ENCODE results near the gene CNTNAP2.

The CNTNAP2 gene

GRCh38 chr7:147423875-147424274 lies 1307.3 kb downstream of the CNTNAP2 start:
- 92% methylated on average over 1 of the region's 1 CpG for WGBS (ENCODE audit: insufficient coverage)
- H3K36me3 ChIP-seq (ENCODE audit: control insufficient read depth in 4 of 4, insufficient read depth in 4 of 4, low read length in 3 of 4), result no peaks in the 10 kb centered on the region
- ChIA-PET CTCF (no interaction called here), POLR2A (no interaction called here)
- H3K4me1 ChIP-seq (ENCODE audit: control extremely low read depth in 1 of 4, control insufficient read depth in 4 of 4, insufficient read depth in 4 of 4, low read length in 3 of 4), result no peaks in the 10 kb centered on the region
- no peak overlapping the region for H3K4me3 ChIP-seq (ENCODE audit: control insufficient read depth in 1 of 7, extremely low read depth in 1 of 7, insufficient read depth in 4 of 7, low read depth in 2 of 7, low read length in 6 of 7)
- H3K9me3 ChIP-seq (ENCODE audit: control extremely low read depth in 1 of 5, control insufficient read depth in 4 of 5, insufficient read depth in 2 of 5, low read depth in 1 of 5, low read length in 4 of 5), result peaks cover 0 to 3% (median 0%) of the 10 kb centered on the region in 5 experiments
- H3K27ac ChIP-seq (ENCODE audit: insufficient read depth in 1 of 2, low read depth in 1 of 2, low read length in 2 of 2, poor library complexity in 1 of 2, severe bottlenecking in 2 of 2), result no peak overlapping the region
- H3K27me3 ChIP-seq (replicated peaks in 2 of 5; ENCODE audit: control insufficient read depth in 4 of 5, insufficient read depth in 5 of 5, low read length in 4 of 5), result no peaks in the 10 kb centered on the region
- DNase-seq, result no peak

DNA sequence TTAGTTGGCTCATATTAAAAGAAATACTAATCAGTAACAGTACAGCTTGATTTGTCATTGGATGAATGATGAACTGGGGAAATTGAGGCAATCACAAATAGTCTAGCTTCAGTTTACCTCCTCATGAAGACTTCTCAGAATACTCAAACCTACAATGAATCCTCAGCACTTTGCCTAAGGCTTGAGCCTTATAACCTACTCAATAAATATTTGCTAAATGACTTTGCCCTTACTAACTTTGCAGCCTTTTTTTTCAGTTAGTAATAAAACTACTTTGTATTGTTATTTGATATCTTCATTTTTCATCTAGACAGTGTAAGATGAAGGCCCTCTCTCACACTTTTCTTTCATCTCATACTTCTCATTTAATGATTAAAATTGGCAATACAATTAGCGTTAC lies 1311.5 kb downstream of the CNTNAP2 start:
- H3K27ac ChIP-seq (ENCODE audit: insufficient read depth in 1 of 2, low read depth in 1 of 2, low read length in 2 of 2, poor library complexity in 1 of 2, severe bottlenecking in 2 of 2), result no peak overlapping the region
- no CpG with 5 or more reads among the region's 1 CpG for WGBS (ENCODE audit: insufficient coverage)
- ChIA-PET POLR2A (no interaction called here), CTCF (no interaction called here)
- H3K27me3 ChIP-seq (replicated peaks in 2 of 5; ENCODE audit: control insufficient read depth in 4 of 5, insufficient read depth in 5 of 5, low read length in 4 of 5), result no peaks in the 10 kb centered on the region
- H3K4me1 ChIP-seq (ENCODE audit: control extremely low read depth in 1 of 4, control insufficient read depth in 4 of 4, insufficient read depth in 4 of 4, low read length in 3 of 4), result no peaks in the 10 kb centered on the region
- no peaks in the 10 kb centered on the region for H3K36me3 ChIP-seq (ENCODE audit: control insufficient read depth in 4 of 4, insufficient read depth in 4 of 4, low read length in 3 of 4)
- no peak for DNase-seq
- peaks cover 0 to 3% (median 0%) of the 10 kb centered on the region in 5 experiments for H3K9me3 ChIP-seq (ENCODE audit: control extremely low read depth in 1 of 5, control insufficient read depth in 4 of 5, insufficient read depth in 2 of 5, low read depth in 1 of 5, low read length in 4 of 5)
- no peak overlapping the region for H3K4me3 ChIP-seq (ENCODE audit: control insufficient read depth in 1 of 7, extremely low read depth in 1 of 7, insufficient read depth in 4 of 7, low read depth in 2 of 7, low read length in 6 of 7)

DNA sequence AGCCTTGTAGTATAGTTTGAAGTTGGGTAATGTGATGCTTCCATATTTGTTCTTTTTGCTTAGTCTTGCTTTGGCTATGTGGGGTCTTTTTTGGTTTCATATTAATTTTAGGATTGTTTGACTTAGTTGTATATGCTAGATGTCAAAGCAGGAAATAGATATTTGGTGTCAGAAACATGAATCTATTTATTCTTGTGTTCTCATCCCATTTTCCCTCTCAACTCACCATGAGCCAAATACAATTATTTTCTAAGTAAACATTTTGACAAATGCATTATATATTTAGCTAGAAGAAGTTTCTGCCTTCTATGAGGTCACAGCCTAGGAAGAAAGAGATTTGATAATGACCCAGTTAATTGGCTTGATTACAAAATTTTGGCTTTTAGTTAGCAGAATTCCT lies 1313.4 kb downstream of the CNTNAP2 start:
- DNase-seq, result no peak
- CTCF ChIA-PET, result no interaction called here
- Histone ChIP-seq H3K4me3 (ENCODE audit: control insufficient read depth in 1 of 7, extremely low read depth in 1 of 7, insufficient read depth in 4 of 7, low read depth in 2 of 7, low read length in 6 of 7) (no peak overlapping the region), H3K27ac (ENCODE audit: insufficient read depth in 1 of 2, low read depth in 1 of 2, low read length in 2 of 2, poor library complexity in 1 of 2, severe bottlenecking in 2 of 2) (no peak overlapping the region), H3K36me3 (ENCODE audit: control insufficient read depth in 4 of 4, insufficient read depth in 4 of 4, low read length in 3 of 4) (no peaks in the 10 kb centered on the region), H3K27me3 (replicated peaks in 2 of 5; ENCODE audit: control insufficient read depth in 4 of 5, insufficient read depth in 5 of 5, low read length in 4 of 5) (no peaks in the 10 kb centered on the region), H3K9me3 (ENCODE audit: control extremely low read depth in 1 of 5, control insufficient read depth in 4 of 5, insufficient read depth in 2 of 5, low read depth in 1 of 5, low read length in 4 of 5) (peaks cover 0 to 3% (median 0%) of the 10 kb centered on the region in 5 experiments), H3K4me1 (ENCODE audit: control extremely low read depth in 1 of 4, control insufficient read depth in 4 of 4, insufficient read depth in 4 of 4, low read length in 3 of 4) (no peaks in the 10 kb centered on the region)
- POLR2A ChIA-PET, result no interaction called here

GRCh38 chr7:147432079-147432478 lies 1315.5 kb downstream of the CNTNAP2 start:
- Histone ChIP-seq H3K27ac (ENCODE audit: insufficient read depth in 1 of 2, low read depth in 1 of 2, low read length in 2 of 2, poor library complexity in 1 of 2, severe bottlenecking in 2 of 2) (no peak overlapping the region), H3K4me1 (ENCODE audit: control extremely low read depth in 1 of 4, control insufficient read depth in 4 of 4, insufficient read depth in 4 of 4, low read length in 3 of 4) (no peaks in the 10 kb centered on the region), H3K9me3 (ENCODE audit: control extremely low read depth in 1 of 5, control insufficient read depth in 4 of 5, insufficient read depth in 2 of 5, low read depth in 1 of 5, low read length in 4 of 5) (peaks cover 0 to 1% (median 0%) of the 10 kb centered on the region in 5 experiments), H3K27me3 (replicated peaks in 2 of 5; ENCODE audit: control insufficient read depth in 4 of 5, insufficient read depth in 5 of 5, low read length in 4 of 5) (no peaks in the 10 kb centered on the region), H3K36me3 (ENCODE audit: control insufficient read depth in 4 of 4, insufficient read depth in 4 of 4, low read length in 3 of 4) (no peaks in the 10 kb centered on the region), H3K4me3 (ENCODE audit: control insufficient read depth in 1 of 7, extremely low read depth in 1 of 7, insufficient read depth in 4 of 7, low read depth in 2 of 7, low read length in 6 of 7) (no peak overlapping the region)
- POLR2A ChIA-PET, result no interaction called here
- WGBS (ENCODE audit: insufficient coverage), result no CpG with 5 or more reads among the region's 2 CpGs
- DNase-seq, result peak; percentile 2 to 26 (median 20)
- CTCF ChIA-PET, result no interaction called here

- no peaks in the 10 kb centered on the region for H3K36me3 ChIP-seq (ENCODE audit: control insufficient read depth in 4 of 4, insufficient read depth in 4 of 4, low read length in 3 of 4)
- DNase-seq, result no peak
- WGBS (ENCODE audit: insufficient coverage), result 100% methylated on average over 1 of the region's 1 CpG
- H3K27ac ChIP-seq (ENCODE audit: insufficient read depth in 1 of 2, low read depth in 1 of 2, low read length in 2 of 2, poor library complexity in 1 of 2, severe bottlenecking in 2 of 2), result no peak overlapping the region
- H3K9me3 ChIP-seq (ENCODE audit: control extremely low read depth in 1 of 5, control insufficient read depth in 4 of 5, insufficient read depth in 2 of 5, low read depth in 1 of 5, low read length in 4 of 5), result peaks cover 0 to 1% (median 0%) of the 10 kb centered on the region in 5 experiments
- ChIA-PET POLR2A (no interaction called here), CTCF (no interaction called here)
- no peaks in the 10 kb centered on the region for H3K4me1 ChIP-seq (ENCODE audit: control extremely low read depth in 1 of 4, control insufficient read depth in 4 of 4, insufficient read depth in 4 of 4, low read length in 3 of 4)
- no peak overlapping the region for H3K4me3 ChIP-seq (ENCODE audit: control insufficient read depth in 1 of 7, extremely low read depth in 1 of 7, insufficient read depth in 4 of 7, low read depth in 2 of 7, low read length in 6 of 7)
- H3K27me3 ChIP-seq (replicated peaks in 2 of 5; ENCODE audit: control insufficient read depth in 4 of 5, insufficient read depth in 5 of 5, low read length in 4 of 5), result no peaks in the 10 kb centered on the region
Measured at GRCh38 chr7:147432576-147432975, 1316.0 kb downstream of the CNTNAP2 start.

DNA sequence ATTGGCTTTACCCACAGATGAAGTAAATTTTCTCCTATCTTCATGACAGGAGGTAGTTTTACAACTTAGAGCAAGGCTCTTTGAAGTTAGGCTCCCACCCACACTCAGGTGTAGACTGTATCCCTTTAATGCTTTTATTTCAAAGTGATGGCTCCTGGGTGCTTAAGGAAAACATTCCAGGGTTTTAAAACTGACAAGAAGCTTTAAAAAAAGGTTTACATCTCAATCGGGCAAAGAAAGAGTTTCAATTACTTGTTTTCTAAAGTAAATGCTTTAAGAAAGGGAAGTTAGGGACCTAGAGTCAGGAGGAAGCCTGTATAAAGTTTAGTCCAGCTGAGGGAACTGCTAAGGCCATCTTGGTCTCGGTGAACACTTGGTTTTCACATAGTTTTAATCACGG lies 1320.1 kb downstream of the CNTNAP2 start:
- no peak for DNase-seq
- H3K36me3 ChIP-seq (ENCODE audit: control insufficient read depth in 4 of 4, insufficient read depth in 4 of 4, low read length in 3 of 4), result no peaks in the 10 kb centered on the region
- ChIA-PET CTCF (no interaction called here), POLR2A (no interaction called here)
- no peak overlapping the region for H3K27ac ChIP-seq (ENCODE audit: insufficient read depth in 1 of 2, low read depth in 1 of 2, low read length in 2 of 2, poor library complexity in 1 of 2, severe bottlenecking in 2 of 2)
- no peaks in the 10 kb centered on the region for H3K27me3 ChIP-seq (replicated peaks in 2 of 5; ENCODE audit: control insufficient read depth in 4 of 5, insufficient read depth in 5 of 5, low read length in 4 of 5)
- no peaks in the 10 kb centered on the region for H3K4me1 ChIP-seq (ENCODE audit: control extremely low read depth in 1 of 4, control insufficient read depth in 4 of 4, insufficient read depth in 4 of 4, low read length in 3 of 4)
- H3K9me3 ChIP-seq (ENCODE audit: control extremely low read depth in 1 of 5, control insufficient read depth in 4 of 5, insufficient read depth in 2 of 5, low read depth in 1 of 5, low read length in 4 of 5), result peaks cover 0 to under 1% (median 0%) of the 10 kb centered on the region in 5 experiments
- H3K4me3 ChIP-seq (ENCODE audit: control insufficient read depth in 1 of 7, extremely low read depth in 1 of 7, insufficient read depth in 4 of 7, low read depth in 2 of 7, low read length in 6 of 7), result no peak overlapping the region
- 75% methylated on average over 2 of the region's 3 CpGs for WGBS (ENCODE audit: insufficient coverage)

GRCh38 chr7:147438216-147438615 lies 1321.6 kb downstream of the CNTNAP2 start:
- no peak for DNase-seq
- peaks cover 0 to 7% (median 0%) of the 10 kb centered on the region in 5 experiments for H3K9me3 ChIP-seq (ENCODE audit: control extremely low read depth in 1 of 5, control insufficient read depth in 4 of 5, insufficient read depth in 2 of 5, low read depth in 1 of 5, low read length in 4 of 5)
- H3K4me1 ChIP-seq (ENCODE audit: control extremely low read depth in 1 of 4, control insufficient read depth in 4 of 4, insufficient read depth in 4 of 4, low read length in 3 of 4), result no peaks in the 10 kb centered on the region
- H3K27ac ChIP-seq (ENCODE audit: insufficient read depth in 1 of 2, low read depth in 1 of 2, low read length in 2 of 2, poor library complexity in 1 of 2, severe bottlenecking in 2 of 2), result no peak overlapping the region
- WGBS (ENCODE audit: insufficient coverage), result no CpG with 5 or more reads among the region's 1 CpG
- ChIA-PET POLR2A (no interaction called here), CTCF (no interaction called here)
- H3K36me3 ChIP-seq (ENCODE audit: control insufficient read depth in 4 of 4, insufficient read depth in 4 of 4, low read length in 3 of 4), result no peaks in the 10 kb centered on the region
- no peaks in the 10 kb centered on the region for H3K27me3 ChIP-seq (replicated peaks in 2 of 5; ENCODE audit: control insufficient read depth in 4 of 5, insufficient read depth in 5 of 5, low read length in 4 of 5)
- H3K4me3 ChIP-seq (ENCODE audit: control insufficient read depth in 1 of 7, extremely low read depth in 1 of 7, insufficient read depth in 4 of 7, low read depth in 2 of 7, low read length in 6 of 7), result no peak overlapping the region

All from common myeloid progenitor, CD34-positive (primary cell).